CD1c-positive myeloid dendritic cell (primary cell): ENCODE data around the gene GALNT17.

Experiments used
- DNase-seq: peaks from one replicate; pipeline ENCODE4 v3.0.0-alpha.2; 2016; ENCODE audit errors: extremely low spot score

The GALNT17 gene

DNA sequence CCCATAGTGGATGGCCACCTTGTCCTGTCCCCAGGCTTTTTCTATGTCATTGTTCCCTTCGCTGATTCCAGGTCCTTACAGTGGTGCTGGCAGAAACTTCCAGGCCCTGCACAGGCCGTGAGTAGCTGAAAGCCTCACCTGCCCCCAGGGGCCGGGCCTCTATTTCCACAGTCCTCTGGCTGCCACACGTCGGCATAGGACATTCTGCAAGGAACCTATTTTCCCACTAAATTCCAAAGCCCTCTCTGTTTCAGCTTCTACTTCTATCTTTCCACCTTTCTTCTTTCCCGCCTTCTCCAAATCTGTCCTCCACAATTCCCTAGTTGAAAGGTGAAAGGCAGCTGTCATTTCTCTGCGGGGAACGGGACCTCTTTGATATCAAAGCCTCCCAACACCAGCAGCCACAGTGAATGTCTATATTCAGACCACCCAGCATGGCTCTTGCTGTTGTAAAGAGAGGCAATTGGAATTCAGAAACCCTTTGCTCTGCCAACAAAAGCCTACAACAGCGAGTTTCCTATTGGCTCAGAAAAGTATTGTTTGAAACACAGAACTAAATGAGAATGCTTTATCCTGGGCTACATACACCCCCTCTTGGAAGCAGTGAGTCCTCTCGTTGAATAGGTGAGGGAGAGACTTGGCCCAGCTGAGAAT is 607.7 kb downstream of the GALNT17 start:
- DNase-seq, result no peak

DNA sequence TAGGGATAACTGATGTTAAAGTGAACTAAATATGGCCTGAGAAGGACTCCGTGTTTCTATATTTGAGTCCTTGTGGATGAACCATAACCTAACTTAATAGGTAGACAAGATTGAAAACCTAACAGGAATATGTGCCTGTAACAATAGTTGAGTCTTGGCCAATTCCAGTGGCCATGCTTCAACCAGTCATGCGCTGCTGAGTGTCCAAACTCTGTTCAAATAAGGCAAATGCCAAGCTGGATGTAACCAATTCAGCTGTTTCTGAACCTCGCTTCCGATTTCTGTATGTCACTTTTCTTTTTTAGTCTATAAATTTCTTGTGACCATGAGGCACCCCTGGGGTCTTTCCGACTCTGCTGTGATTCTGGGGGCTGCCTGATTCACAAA is 608.2 kb downstream of the GALNT17 start:
- DNase-seq, result no peak

DNA sequence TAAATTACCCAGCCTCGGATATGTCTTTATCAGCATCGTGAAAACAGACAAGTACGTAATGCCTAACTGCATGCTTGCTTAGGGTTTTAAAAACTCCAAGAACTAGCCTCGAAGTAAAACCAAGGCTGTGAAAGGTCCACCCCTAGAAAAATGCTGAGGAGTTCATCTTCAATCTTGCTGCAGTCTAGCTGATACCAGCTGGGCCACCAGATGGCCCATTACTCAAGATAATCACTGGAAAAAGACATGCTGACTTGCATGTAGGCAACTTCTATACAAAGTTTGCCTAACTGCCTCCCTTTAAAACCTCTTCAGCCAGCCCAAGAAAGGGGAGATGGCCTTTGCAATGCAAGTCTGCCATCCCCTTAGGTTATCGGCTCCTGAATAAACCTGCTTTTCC is 614.1 kb downstream of the GALNT17 start:
- DNase-seq, result no peak

- no peak for DNase-seq
Measured at GRCh38 chr7:71750290-71750689, 618.3 kb downstream of the GALNT17 start.

DNA sequence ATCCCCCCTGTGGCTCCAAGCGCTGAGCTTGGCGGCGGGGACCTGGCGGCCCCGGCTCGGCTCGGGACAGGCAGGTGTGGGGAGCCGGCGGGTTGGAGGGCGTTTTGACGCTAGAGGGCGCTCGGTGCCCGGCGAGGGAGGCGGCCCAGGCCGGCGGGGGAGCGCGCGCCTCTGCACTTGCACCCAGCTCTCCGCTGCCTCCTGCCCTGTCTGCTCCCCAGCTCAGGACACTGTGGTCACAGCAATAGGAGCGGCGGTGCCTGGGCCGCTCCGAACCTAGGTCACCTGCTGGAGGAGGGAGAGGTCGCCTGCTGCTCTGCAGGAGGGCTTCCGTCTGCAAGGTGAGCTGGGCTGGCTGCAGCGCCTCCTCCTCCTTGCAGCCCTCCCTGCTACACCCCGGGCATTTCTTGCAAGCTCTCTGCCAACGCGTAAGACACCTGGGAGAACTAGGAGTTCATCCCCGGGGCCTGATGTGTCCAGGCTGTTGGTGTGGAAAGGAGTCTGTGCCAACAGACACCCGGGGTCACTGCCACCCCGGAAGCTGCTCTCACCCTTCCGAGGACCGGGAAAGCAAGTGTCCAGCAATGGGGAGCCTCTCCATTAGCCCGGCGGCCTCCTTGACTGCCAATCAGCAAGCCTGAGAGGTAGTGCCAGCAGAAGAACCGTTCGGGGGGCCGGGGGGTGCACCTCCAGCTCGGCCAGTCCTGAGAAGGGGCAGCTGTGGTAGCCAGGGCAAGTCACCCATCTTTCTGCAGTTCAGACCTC is 620.4 kb downstream of the GALNT17 start:
- DNase-seq, result peak; percentile 42

DNA sequence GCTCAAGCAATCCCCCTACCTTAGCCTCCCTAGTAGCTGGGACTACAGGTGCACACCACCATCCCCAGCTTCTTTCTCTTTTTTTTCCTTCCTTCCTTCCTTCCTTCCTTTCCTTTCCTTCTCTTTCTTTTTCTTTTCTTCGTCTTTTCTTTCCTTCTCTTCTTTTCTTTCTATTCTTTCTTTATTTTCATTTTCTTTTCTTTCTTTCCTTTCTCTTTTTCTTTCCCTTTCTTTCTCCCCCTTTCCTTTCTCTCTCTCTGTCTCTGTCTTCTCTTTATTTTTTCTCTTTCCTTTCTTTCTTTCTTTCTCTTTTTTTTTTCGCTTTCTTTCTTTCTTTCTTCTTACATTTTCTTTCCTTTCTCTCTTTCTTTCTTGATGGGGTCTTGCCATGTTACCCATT is 621.3 kb downstream of the GALNT17 start:
- DNase-seq, result no peak

DNA sequence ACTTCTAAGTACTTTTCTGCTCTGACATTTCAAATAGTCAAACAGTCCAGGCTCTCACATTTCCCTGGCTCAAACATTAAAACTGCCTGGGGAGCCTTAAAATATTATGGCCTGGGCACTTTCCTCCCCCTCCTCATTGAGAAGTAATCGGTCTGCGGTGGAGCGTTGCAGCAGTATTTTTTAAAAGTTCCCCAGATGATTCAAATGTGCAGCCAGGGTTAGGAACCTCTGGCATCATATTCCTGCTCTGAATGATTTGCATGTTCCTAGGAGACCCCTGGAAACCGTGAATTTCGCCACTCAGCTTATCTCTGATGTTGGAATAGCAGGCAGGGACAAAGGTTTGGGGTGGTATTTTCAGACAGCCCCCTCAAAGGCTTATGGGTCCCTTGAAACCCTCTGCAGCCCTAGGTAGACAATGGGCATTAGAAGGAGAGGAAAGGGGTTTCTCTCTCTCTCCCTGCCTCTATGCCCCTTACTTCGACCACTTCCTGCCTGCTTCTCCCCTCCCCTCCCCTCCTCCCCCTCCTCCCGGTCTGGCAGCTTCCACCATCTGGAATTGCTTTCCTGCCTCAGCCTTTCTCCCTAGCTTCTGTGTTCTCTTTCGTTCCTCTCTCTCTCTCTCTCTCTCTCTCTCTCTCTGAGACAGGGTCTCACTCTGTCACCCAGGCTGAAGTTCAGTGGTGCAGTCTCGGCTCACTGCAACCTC is 622.2 kb downstream of the GALNT17 start:
- DNase-seq, result no peak

- no peak for DNase-seq
Measured at GRCh38 chr7:71754828-71755227, 622.9 kb downstream of the GALNT17 start.

GRCh38 chr7:71761336-71761735 is 629.4 kb downstream of the GALNT17 start:
- DNase-seq, result no peak
